Left hindlimb (tissue), 1 donor: Measurements from ENCODE around the gene FOXP3.
A peak's percentile ranks its signal among the peaks of the same experiment; 100 is the strongest.

Experiments
- DNase-seq: peaks from one replicate; pipeline ENCODE4 v3.0.0-alpha.2; 2018

FOXP3 gene

GRCh38 chrX:49272421-49272820 is 7.9 kb upstream of the FOXP3 start:
- DNase-seq, result no peak

- no peak for DNase-seq
Measured at GRCh38 chrX:49271341-49271740, 6.8 kb upstream of the FOXP3 start.

- DNase-seq, result no peak
Measured at GRCh38 chrX:49270249-49270921, 5.9 kb upstream of the FOXP3 start.

GRCh38 chrX:49269767-49270248 is 5.3 kb upstream of the FOXP3 start, which contains the start of gene PPP1R3F:
Gene PPP1R3F, plus strand, starts transcription at chrX:49269793. Its CDS starts 77 bp downstream, at chrX:49269870.
- no peak for DNase-seq

- DNase-seq, result peak; percentile 97
Measured at GRCh38 chrX:49269010-49269766, 4.7 kb upstream of the FOXP3 start.

GRCh38 chrX:49268702-49269009 is 4.1 kb upstream of the FOXP3 start:
- no peak for DNase-seq

- no peak for DNase-seq
Measured at GRCh38 chrX:49266523-49267445, 2.3 kb upstream of the FOXP3 start.

GRCh38 chrX:49263631-49264030 is 879 bp downstream of the FOXP3 start:
- DNase-seq, result no peak

GRCh38 chrX:49262603-49263002 is 1.9 kb downstream of the FOXP3 start:
- DNase-seq, result no peak

GRCh38 chrX:49260221-49260985 is 4.1 kb downstream of the FOXP3 start:
- no peak for DNase-seq

- DNase-seq, result no peak
Measured at GRCh38 chrX:49258749-49259124, 5.8 kb downstream of the FOXP3 start.

GRCh38 chrX:49257846-49258748 is 6.4 kb downstream of the FOXP3 start:
- DNase-seq, result no peak

- no peak for DNase-seq
Measured at GRCh38 chrX:49257074-49257790, 7.3 kb downstream of the FOXP3 start.

GRCh38 chrX:49256268-49256995 is 8.1 kb downstream of the FOXP3 start:
- no peak for DNase-seq

GRCh38 chrX:49254639-49255038 is 9.9 kb downstream of the FOXP3 start:
- no peak for DNase-seq

- no peak for DNase-seq
Measured at GRCh38 chrX:49251325-49251724, 13.2 kb downstream of the FOXP3 start.

GRCh38 chrX:49250578-49250977 is 13.9 kb downstream of the FOXP3 start:
- DNase-seq, result no peak

GRCh38 chrX:49250066-49250465 is 14.4 kb downstream of the FOXP3 start:
- no peak for DNase-seq

GRCh38 chrX:49249616-49250015 is 14.9 kb downstream of the FOXP3 start:
- no peak for DNase-seq

GRCh38 chrX:49249071-49249470 is 15.4 kb downstream of the FOXP3 start:
- no peak for DNase-seq
